Endothelial cell (in vitro differentiated cells): ENCODE results near the gene HES7. TPM values are rescaled to one million over a fixed set of nuclear protein-coding genes. Genes with fewer than 3 reads are reported as not detected.
A peak's percentile ranks its signal among the peaks of the same experiment; 100 is the strongest.

Experiments
- DNase-seq: peaks from one replicate; pipeline ENCODE4 v3.0.0; 2021; ENCODE audit warnings: low spot score
- H3K27ac Mint-ChIP-seq: one replicate; pipeline ENCODE4 v1.8.0; 2021; ENCODE audit warnings: mixed read lengths, inconsistent platforms; ENCODE audit not compliant: unreplicated experiment
- H3K27me3 Mint-ChIP-seq: one replicate; pipeline ENCODE4 v1.8.0; 2021; ENCODE audit warnings: mild to moderate bottlenecking, moderate library complexity, mixed read lengths, inconsistent platforms; ENCODE audit not compliant: unreplicated experiment
- H3K36me3 Mint-ChIP-seq: one replicate; pipeline ENCODE4 v1.8.0; 2021; ENCODE audit warnings: mild to moderate bottlenecking, low read depth, mixed read lengths, inconsistent platforms; ENCODE audit not compliant: unreplicated experiment
- H3K4me1 Mint-ChIP-seq: one replicate; pipeline ENCODE4 v1.8.0; 2021; ENCODE audit warnings: mild to moderate bottlenecking, mixed read lengths, inconsistent platforms; ENCODE audit not compliant: unreplicated experiment
- H3K4me3 Mint-ChIP-seq: one replicate; pipeline ENCODE4 v1.8.0; 2021; ENCODE audit warnings: mild to moderate bottlenecking, mixed read lengths, inconsistent platforms; ENCODE audit not compliant: unreplicated experiment
- H3K9me3 Mint-ChIP-seq: one replicate; pipeline ENCODE4 v1.8.0; 2021; ENCODE audit warnings: mixed read lengths, inconsistent platforms; ENCODE audit not compliant: unreplicated experiment
- CTCF ChIP-seq: fragments of 200-600 bp; sonication (generic); IDR thresholded peaks from one replicate; pipeline ENCODE4 v1.5.0; 2021; ENCODE audit warnings: antibody characterized with exemption; ENCODE audit not compliant: unreplicated experiment
- total RNA-seq: library from RNA; stranded (reverse); fragmentation: NEBNext Ultra II Directional; extraction: Animal tissue kit (Norgen Biotek cat#: 25700); gene quantifications from one replicate; pipeline ENCODE4 v1.2.1, GENCODE V29; 2021; ENCODE audit not compliant: unreplicated experiment

The HES7 gene
- total RNA-seq, 1 donor from 2014 or later: 3.3 TPM

DNA sequence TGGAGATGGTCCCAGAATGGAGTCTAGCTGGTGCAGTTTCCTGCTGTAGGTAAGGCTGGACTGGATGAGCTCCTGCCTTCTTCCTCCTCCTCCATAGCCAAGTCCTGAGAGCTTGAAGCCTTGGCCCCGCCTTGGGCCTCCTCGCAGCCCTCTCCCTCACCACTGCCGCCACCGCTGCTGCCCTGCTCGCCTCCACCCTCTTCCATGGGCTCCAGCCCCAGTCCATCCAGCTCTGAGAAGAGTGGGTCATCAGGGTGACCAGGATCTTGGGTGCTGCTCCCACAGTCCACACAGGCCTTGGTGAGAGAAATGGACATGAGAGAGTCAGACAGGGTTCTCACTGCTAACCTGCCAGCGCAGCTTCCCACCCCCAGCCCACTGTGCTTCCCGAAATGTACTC lies 17.1 kb upstream of the HES7 start:
- no peak for TF ChIP-seq CTCF
- DNase-seq: no peak
- Mint-ChIP-seq H3K9me3 (no peaks in the 10 kb centered on the region), H3K27ac (no peak overlapping the region), H3K36me3 (peaks cover 18% of the 10 kb centered on the region), H3K4me3 (peak overlapping the region; percentile 65), H3K4me1 (no peaks in the 10 kb centered on the region), H3K27me3 (peaks cover 14% of the 10 kb centered on the region)

DNA sequence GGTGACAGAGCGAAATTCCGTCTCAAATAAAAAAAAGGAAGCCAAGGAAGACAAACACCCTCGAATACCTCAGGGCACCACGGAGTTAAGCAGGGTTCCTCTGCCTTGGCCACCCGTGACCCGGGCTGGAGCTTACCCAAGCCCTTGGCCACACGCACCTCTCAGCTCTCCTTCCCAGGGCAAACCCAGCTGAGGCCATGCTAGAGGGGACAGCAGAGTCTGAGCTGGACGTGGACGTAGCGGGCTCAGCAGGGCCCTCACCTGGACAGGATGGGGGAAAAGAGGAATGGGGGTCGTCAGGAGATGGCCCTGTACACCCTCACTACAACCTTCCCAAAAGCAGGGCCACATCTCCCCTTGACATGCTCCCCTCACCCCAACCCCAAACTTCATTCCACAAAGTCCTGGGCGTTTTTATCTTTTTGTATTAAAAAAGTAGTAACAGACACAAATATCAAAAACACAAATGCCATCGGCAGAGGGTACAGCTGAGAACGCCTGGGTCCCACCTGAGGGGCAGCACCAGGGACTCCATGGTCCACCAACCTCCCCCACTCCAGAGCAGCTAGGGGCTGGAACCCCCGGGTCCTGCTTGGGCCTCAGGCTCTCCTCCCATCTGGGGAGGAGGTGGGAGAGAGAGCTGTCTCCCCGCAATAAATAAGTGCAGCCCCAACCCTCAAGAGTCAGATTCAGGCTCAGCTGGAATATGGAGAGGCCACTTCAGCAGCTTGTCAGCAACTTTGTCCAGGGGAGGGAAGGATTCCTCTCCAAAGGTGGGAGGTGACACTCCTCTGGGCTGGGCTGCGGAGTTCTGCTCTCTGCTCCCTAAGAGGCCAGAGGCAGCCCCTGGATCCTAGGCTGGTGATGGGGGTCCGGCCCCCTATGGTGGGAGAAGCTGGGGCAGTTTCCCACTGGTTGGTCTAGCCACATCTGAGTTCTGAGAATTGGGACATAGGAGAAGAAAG lies 16.4 kb upstream of the HES7 start:
- Mint-ChIP-seq H3K27me3 (peaks cover 12% of the 10 kb centered on the region), H3K4me1 (no peaks in the 10 kb centered on the region), H3K4me3 (no peak overlapping the region), H3K9me3 (no peaks in the 10 kb centered on the region), H3K36me3 (peaks cover 16% of the 10 kb centered on the region), H3K27ac (no peak overlapping the region)
- DNase-seq: no peak
- TF ChIP-seq CTCF: no peak

GRCh38 chr17:8138672-8139371 lies 14.9 kb upstream of the HES7 start:
- H3K9me3 Mint-ChIP-seq: no peaks in the 10 kb centered on the region

GRCh38 chr17:8138374-8138671 lies 14.4 kb upstream of the HES7 start:
- peaks cover 11% of the 10 kb centered on the region for H3K36me3 Mint-ChIP-seq
- H3K9me3 Mint-ChIP-seq: no peaks in the 10 kb centered on the region
- H3K4me1 Mint-ChIP-seq: no peaks in the 10 kb centered on the region
- DNase-seq: no peak
- peaks cover 7% of the 10 kb centered on the region for H3K27me3 Mint-ChIP-seq
- no peak for TF ChIP-seq CTCF
- no peak overlapping the region for H3K27ac Mint-ChIP-seq
- no peak overlapping the region for H3K4me3 Mint-ChIP-seq

More at GRCh38 chr17:8138672-8139371, 14.9 kb upstream of the HES7 start:
- Mint-ChIP-seq H3K4me3 (no peak overlapping the region), H3K36me3 (peaks cover 14% of the 10 kb centered on the region), H3K27me3 (peaks cover 9% of the 10 kb centered on the region), H3K27ac (no peak overlapping the region), H3K4me1 (no peaks in the 10 kb centered on the region)
- DNase-seq: peak; percentile 99
- peak; percentile 84 for TF ChIP-seq CTCF
